Small intestine (tissue), 7 donors: ENCODE measurements around the gene SRC. TPM values are rescaled to one million over a fixed set of nuclear protein-coding genes. Genes with fewer than 3 reads are reported as not detected.

ENCODE experiments used
- DNase-seq, 2 donors: peaks; one replicate each; pipeline versions ENCODE4 v3.0.0 to v3.0.0-alpha.2; 2013
- FAIRE-seq: peaks from 2 replicates; lab custom pipeline; 2012; peaks lifted over from hg19 to GRCh38; lab: Jason Lieb, UNC
- H3K27ac ChIP-seq, 3 donors: one replicate each; pipeline ENCODE4 v1.5.1; 2013; ENCODE audit warnings: low read length in 2 of 3, mild to moderate bottlenecking in 2 of 3, control low read depth in 1 of 3, inconsistent platforms in 1 of 3, low read depth in 1 of 3, moderate library complexity in 1 of 3
- H3K27me3 ChIP-seq, 3 donors: one replicate each; pipeline ENCODE4 v1.6.1; 2013; ENCODE audit warnings: low read length in 3 of 3, inconsistent platforms in 1 of 3; ENCODE audit not compliant: control insufficient read depth in 3 of 3, insufficient read depth in 3 of 3
- H3K36me3 ChIP-seq, 3 donors: one replicate each; pipeline ENCODE4 v1.6.1; 2013; ENCODE audit warnings: low read length in 3 of 3, inconsistent platforms in 1 of 3, low read depth in 1 of 3, mild to moderate bottlenecking in 1 of 3, moderate library complexity in 1 of 3; ENCODE audit not compliant: control insufficient read depth in 3 of 3, insufficient read depth in 2 of 3
- H3K4me1 ChIP-seq, 3 donors: one replicate each; pipeline ENCODE4 v1.6.1; 2013; ENCODE audit warnings: low read length in 2 of 3, inconsistent platforms in 1 of 3, low read depth in 1 of 3, mild to moderate bottlenecking in 1 of 3, moderate library complexity in 1 of 3; ENCODE audit not compliant: control insufficient read depth in 3 of 3, insufficient read depth in 2 of 3
- H3K4me3 ChIP-seq, 3 donors: one replicate each; pipeline ENCODE4 v1.5.1; 2013; ENCODE audit warnings: low read length in 3 of 3, control low read depth in 1 of 3, inconsistent platforms in 1 of 3, low read depth in 1 of 3, mild to moderate bottlenecking in 1 of 3, moderate library complexity in 1 of 3
- H3K9me3 ChIP-seq, 2 donors: one replicate each; pipeline ENCODE4 v1.6.1; 2013; ENCODE audit warnings: low read depth in 1 of 2, low read length in 1 of 2; ENCODE audit not compliant: control insufficient read depth in 2 of 2, insufficient read depth in 1 of 2
- WGBS, 3 donors: extraction: QIAGEN DNeasy Blood & Tissue Kit; methylation state at CpG; one replicate each; pipeline ENCODE4 v1.1.7; 2013; 5-methylcytosine and 5-hydroxymethylcytosine counted together
- polyA plus RNA-seq, 4 donors: library from polyadenylated mRNA; stranded (reverse) in 3 of 4; unstranded in 1 of 4; fragments of 200-250 nt in 3 of 4; fragments of 120-200 nt in 1 of 4; gene quantifications; one replicate each; pipeline versions ENCODE4 v1.2.1 to v1.2.3, GENCODE V29; 2013
- donor health status: healthy with polysubstance abuse.
- donor health status: control.
- donor health status: control.
- donor health status: Bipolar disorder and iron deficiency.
- donor health status: healthy.

SRC gene
- polyA plus RNA-seq, 4 donors: 70.8 to 173 (median 95.3) TPM

DNA sequence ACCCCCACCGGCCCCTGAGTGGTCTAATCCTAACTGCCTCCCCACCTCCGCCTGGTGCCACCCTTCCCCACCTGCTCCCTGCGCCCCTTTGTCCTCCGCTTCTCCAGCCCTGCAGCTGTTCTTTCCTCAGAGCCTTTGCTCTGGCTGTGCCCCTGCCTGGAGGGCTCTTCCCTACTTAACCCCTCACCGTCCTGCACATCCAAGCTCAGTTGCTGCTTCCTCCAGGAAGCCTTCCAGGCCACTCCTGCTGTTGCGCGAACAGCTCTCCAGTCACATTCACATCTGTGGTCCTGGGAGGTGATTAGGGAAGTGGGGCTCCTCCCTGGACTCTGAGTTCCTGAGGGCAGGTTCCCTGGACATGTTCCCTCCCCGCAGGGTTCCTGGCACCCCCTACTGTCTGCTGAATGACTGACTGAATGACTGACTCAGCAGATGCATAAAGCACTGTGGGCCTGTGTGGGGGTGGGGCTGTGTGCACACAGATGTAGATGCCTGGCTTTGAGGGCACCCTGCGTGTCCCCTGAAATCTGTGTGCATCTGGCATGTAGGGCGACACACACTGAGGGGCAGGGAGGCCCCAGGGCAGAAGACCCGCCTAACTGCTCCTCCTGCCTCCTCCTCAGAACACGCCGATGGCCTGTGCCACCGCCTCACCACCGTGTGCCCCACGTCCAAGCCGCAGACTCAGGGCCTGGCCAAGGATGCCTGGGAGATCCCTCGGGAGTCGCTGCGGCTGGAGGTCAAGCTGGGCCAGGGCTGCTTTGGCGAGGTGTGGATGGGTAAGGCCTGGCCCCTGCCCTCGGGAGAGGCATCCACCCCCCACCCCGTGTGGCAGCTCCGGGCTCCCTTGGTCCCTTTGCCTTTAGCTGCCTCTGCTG lies 51.4 kb downstream of the SRC start:
- Histone ChIP-seq H3K36me3 (peaks cover 3 to 100% (median 22%) of the 10 kb centered on the region in 3 donors), H3K4me1 (peaks cover 0 to 26% (median 0%) of the 10 kb centered on the region in 3 donors), H3K27ac (peak overlapping the region in 1 of 3 donors; percentile 4), H3K27me3 (no peaks in the 10 kb centered on the region), H3K9me3 (no peaks in the 10 kb centered on the region), H3K4me3 (no peak overlapping the region)
- 86 to 88% (median 87%) methylated on average over 11 to 24 of the region's 24 CpGs for WGBS, 3 donors
- FAIRE-seq (no peak), DNase-seq (no peak)

DNA sequence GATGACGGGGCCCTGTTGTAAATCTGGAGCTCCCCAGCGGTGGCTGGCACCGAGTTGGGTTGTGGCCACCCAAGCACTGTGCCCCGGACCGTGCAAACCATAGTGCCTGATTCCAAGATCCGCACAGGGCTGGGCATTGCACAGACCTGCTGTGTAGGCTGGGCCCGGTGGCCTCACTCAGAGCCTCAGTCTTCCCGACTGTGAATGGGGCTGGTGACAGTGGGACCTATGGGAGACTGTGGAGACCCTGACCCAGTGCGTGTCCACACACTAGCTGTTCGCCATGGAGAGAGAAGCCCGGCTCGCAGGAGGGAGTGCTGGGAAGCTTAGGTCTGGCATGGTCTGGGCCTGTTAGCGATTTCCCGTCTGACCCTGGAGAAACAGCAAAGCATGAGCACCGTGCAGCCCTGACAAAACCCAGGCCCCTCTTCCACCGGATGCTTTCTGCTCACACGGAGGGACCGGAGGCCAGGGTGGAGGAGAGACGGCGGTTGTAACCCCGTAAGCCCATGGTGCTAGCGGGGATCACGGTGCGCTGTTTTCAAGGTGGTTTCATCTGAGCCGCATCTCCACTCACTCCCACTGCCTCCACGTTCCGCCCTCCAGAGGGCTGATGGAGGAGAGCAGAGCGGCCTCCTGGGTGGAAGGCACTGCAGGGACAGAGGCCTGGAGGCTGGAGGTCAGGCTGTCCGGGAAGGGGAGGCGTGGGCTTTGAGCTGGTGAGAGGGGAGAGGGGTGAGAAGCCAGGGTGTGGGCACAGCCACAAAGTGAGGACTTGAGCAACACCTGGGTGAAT lies 52.2 kb downstream of the SRC start:
- FAIRE-seq (no peak), DNase-seq (no peak)
- Histone ChIP-seq H3K4me1 (peaks cover 0 to 26% (median 0%) of the 10 kb centered on the region in 3 donors), H3K9me3 (no peaks in the 10 kb centered on the region), H3K27me3 (no peaks in the 10 kb centered on the region), H3K4me3 (no peak overlapping the region), H3K36me3 (peaks cover 5 to 100% (median 29%) of the 10 kb centered on the region in 3 donors), H3K27ac (no peak overlapping the region)
- 89 to 95% (median 91%) methylated on average over 29 to 30 of the region's 30 CpGs for WGBS, 3 donors

DNA sequence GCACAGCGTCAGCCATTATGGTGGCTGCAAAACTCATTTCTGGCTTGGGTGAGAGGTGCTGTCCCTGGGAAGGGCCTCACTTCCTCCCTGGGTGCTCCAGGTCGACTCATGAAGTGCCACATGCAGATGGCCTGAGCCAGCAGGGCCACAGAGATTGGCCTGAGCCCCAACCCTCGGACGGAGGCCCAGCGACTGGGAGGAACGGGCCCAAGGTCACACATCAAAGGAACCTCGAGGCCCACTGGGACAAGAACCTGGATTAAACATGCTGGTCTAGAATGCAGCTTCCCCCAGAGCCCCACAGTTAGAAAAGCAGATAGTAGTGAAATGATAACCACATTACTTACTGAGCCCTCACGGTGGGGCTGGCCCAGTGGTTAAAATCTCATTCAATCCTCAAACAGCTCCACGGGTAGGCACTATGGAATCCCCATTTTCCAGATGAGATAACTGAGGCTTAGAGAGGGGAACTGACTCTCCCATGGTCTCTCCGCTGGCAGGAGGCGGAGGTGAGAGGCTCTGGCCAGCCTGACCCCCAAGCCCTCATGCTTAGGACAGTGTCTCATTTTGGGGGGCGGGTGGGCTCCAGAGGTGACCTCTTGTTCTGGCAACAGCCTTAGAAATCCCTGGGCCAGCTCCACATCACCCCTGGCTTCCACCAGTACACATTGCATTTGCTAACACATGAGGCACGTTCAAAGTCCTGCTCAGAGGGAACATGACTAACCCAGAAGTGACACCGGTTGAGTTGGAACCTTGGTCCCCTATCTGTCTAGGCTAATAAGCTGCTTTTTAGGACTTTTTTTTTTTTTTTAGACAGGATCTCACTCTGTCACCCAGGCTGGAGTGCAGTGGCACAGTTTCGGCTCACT lies 53.0 kb downstream of the SRC start:
- 61 to 71% (median 66%) methylated on average over 15 of the region's 15 CpGs for WGBS, 3 donors
- no peak for FAIRE-seq
- peaks cover 8 to 100% (median 28%) of the 10 kb centered on the region in 3 donors for H3K36me3 ChIP-seq

DNA sequence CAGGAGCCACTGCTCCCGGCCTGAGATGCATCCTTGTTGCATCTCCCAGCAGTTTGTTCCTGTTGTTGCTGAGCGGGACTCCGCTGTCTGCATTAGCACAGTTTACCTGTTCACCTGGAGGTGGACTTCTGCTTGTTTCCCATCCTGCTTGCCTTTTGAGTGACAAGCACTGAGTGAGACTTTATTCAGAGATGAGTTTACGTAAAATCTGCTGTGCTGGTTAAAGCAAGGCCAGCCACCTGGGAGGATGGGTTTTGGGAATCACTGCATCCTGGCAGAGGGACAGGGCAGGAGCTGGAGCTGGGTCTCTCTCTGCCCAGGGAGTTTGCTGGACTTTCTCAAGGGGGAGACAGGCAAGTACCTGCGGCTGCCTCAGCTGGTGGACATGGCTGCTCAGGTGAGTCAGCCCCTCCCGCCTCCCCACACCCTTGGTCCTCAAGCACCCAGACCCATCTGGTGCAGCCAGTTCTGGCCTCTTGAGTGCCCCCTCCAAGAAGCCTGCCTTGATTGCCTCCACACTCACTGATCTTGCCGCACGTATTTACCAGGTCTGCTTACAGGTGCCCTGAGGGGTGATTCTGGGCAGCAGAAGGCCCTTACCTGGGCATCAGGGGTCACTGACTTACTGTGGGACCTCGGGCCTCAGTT lies 55.5 kb downstream of the SRC start:
- peaks cover 8 to 89% (median 21%) of the 10 kb centered on the region in 3 donors for H3K36me3 ChIP-seq
- no peaks in the 10 kb centered on the region for H3K9me3 ChIP-seq
- 91 to 94% (median 92%) methylated on average over 9 of the region's 9 CpGs for WGBS, 3 donors
- peaks cover 0 to 21% (median 0%) of the 10 kb centered on the region in 3 donors for H3K4me1 ChIP-seq
- no peaks in the 10 kb centered on the region for H3K27me3 ChIP-seq
- no peak for FAIRE-seq
- DNase-seq: no peak
- H3K27ac ChIP-seq: no peak overlapping the region
- H3K4me3 ChIP-seq: no peak overlapping the region

More for the DNA sequence above, 53.0 kb downstream of the SRC start:
- H3K4me3 ChIP-seq: no peak overlapping the region
- H3K9me3 ChIP-seq: no peaks in the 10 kb centered on the region
- no peaks in the 10 kb centered on the region for H3K27me3 ChIP-seq
- H3K27ac ChIP-seq: peak overlapping the region in 2 of 3 donors; percentile 27 to 57
- DNase-seq: peak; percentile 65 to 75
- peaks cover 0 to 26% (median 0%) of the 10 kb centered on the region in 3 donors for H3K4me1 ChIP-seq

DNA sequence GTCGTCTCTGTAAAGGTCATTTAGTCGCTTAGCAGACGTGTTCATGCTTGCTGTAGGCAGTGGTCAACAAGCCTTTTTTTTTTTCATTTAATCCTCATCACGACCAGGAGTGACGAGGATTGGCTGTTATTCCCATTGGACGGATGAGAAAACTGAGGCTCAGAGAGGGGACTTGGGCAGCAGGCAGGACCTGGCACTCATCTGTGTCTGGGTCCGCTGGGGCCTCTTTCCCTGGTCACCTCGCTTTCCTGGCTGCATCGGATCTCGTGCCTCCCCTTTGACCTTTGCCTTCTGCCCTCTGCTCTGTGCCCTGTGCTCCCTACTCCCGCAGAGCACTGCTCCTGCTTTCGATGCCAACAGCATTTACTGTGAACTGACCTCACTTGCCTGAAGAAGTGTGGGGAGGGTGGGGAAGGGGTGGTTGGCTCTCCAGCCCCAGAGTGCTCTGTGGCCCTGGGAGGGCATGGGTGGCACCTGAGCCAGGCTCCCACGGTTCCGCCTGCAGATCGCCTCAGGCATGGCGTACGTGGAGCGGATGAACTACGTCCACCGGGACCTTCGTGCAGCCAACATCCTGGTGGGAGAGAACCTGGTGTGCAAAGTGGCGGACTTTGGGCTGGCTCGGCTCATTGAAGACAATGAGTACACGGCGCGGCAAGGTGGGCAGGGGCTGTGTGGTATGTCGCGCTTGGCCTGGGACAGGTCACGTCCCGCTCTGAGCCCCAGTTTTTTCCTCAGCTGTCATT lies 56.2 kb downstream of the SRC start:
- H3K4me1 ChIP-seq: peaks cover 0 to 21% (median 0%) of the 10 kb centered on the region in 3 donors
- H3K4me3 ChIP-seq: no peak overlapping the region
- FAIRE-seq (no peak), DNase-seq (no peak)
- no peak overlapping the region for H3K27ac ChIP-seq
- no peaks in the 10 kb centered on the region for H3K9me3 ChIP-seq
- WGBS, 3 donors: 75 to 86% (median 82%) methylated on average over 30 of the region's 30 CpGs
- H3K36me3 ChIP-seq: peaks cover 8 to 82% (median 21%) of the 10 kb centered on the region in 3 donors
- H3K27me3 ChIP-seq: no peaks in the 10 kb centered on the region

DNA sequence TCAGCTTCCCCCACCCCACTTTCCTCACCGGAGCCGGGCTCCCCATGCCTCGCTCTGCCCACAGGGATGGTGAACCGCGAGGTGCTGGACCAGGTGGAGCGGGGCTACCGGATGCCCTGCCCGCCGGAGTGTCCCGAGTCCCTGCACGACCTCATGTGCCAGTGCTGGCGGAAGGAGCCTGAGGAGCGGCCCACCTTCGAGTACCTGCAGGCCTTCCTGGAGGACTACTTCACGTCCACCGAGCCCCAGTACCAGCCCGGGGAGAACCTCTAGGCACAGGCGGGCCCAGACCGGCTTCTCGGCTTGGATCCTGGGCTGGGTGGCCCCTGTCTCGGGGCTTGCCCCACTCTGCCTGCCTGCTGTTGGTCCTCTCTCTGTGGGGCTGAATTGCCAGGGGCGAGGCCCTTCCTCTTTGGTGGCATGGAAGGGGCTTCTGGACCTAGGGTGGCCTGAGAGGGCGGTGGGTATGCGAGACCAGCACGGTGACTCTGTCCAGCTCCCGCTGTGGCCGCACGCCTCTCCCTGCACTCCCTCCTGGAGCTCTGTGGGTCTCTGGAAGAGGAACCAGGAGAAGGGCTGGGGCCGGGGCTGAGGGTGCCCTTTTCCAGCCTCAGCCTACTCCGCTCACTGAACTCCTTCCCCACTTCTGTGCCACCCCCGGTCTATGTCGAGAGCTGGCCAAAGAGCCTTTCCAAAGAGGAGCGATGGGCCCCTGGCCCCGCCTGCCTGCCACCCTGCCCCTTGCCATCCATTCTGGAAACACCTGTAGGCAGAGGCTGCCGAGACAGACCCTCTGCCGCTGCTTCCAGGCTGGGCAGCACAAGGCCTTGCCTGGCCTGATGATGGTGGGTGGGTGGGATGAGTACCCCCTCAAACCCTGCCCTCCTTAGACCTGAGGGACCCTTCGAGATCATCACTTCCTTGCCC lies 57.4 kb downstream of the SRC start:
- Histone ChIP-seq H3K4me1 (peaks cover 0 to 19% (median 0%) of the 10 kb centered on the region in 3 donors), H3K27me3 (peaks cover 0 to 11% (median 0%) of the 10 kb centered on the region in 3 donors), H3K9me3 (no peaks in the 10 kb centered on the region), H3K36me3 (peaks cover 8 to 70% (median 17%) of the 10 kb centered on the region in 3 donors), H3K27ac (no peak overlapping the region), H3K4me3 (no peak overlapping the region)
- DNase-seq: no peak
- FAIRE-seq: no peak
- 90 to 93% (median 93%) methylated on average over 34 to 37 of the region's 37 CpGs for WGBS, 3 donors
